Fibroblast of the aortic adventitia (primary cell): Measurements from ENCODE around the gene DRAM1. TPM values are rescaled to one million over a fixed set of nuclear protein-coding genes. Genes with fewer than 3 reads are reported as not detected.
"Not testable (repeated sequence)": the region's sequence is repeated elsewhere in the genome, so short reads cannot be mapped to it uniquely, and the experiment has no call there.

Source experiments
- DNase-seq: peaks from one replicate; pipeline ENCODE4 v3.0.0-alpha.2; 2010; ENCODE audit warnings: low read depth
- H3K4me3 ChIP-seq: 2 replicates; pipeline ENCODE4 v1.5.1; 2011; ENCODE audit warnings: low read depth, mild to moderate bottlenecking, control low read depth, low read length, moderate library complexity
- total RNA-seq: library from RNA; depleted of rRNA; stranded (reverse); fragments of >200 nt; gene quantifications from 2 replicates; pipeline ENCODE4 v1.2.3, GENCODE V29; 2012; ENCODE audit warnings: low replicate concordance
- TF ChIP-seq, protein P1 (sequence below): IDR thresholded peaks from 2 replicates; pipeline ENCODE4 v1.5.1; 2011; ENCODE audit warnings: mild to moderate bottlenecking, low read length, control low read depth, inconsistent platforms; ENCODE audit not compliant: insufficient read depth

DRAM1 gene
- total RNA-seq, 1 donor = 18.1 TPM

DNA sequence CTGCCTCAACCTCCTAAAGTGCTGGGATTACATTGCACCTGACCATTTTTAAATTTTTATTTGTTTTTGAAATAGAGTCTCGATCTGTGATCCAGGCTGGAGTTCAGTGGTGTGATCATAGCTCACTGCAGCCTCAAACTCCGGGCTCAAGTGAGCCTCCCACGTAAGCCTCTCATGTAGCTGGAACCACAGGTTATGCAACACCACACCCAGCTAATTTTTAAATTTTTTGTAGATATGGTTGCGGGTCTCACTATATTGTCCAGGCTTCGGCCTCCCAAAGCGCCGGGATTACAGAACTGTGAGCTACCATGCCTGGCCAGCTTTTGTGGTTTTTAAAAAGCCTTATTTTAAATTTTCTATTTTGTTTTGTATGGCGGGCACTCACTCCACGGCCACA is 2.2 kb upstream of the DRAM1 start:
- no peak for DNase-seq
- H3K4me3 ChIP-seq = no peak overlapping the region
- TF ChIP-seq, protein P1, sequence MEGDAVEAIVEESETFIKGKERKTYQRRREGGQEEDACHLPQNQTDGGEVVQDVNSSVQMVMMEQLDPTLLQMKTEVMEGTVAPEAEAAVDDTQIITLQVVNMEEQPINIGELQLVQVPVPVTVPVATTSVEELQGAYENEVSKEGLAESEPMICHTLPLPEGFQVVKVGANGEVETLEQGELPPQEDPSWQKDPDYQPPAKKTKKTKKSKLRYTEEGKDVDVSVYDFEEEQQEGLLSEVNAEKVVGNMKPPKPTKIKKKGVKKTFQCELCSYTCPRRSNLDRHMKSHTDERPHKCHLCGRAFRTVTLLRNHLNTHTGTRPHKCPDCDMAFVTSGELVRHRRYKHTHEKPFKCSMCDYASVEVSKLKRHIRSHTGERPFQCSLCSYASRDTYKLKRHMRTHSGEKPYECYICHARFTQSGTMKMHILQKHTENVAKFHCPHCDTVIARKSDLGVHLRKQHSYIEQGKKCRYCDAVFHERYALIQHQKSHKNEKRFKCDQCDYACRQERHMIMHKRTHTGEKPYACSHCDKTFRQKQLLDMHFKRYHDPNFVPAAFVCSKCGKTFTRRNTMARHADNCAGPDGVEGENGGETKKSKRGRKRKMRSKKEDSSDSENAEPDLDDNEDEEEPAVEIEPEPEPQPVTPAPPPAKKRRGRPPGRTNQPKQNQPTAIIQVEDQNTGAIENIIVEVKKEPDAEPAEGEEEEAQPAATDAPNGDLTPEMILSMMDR = no peak

DNA sequence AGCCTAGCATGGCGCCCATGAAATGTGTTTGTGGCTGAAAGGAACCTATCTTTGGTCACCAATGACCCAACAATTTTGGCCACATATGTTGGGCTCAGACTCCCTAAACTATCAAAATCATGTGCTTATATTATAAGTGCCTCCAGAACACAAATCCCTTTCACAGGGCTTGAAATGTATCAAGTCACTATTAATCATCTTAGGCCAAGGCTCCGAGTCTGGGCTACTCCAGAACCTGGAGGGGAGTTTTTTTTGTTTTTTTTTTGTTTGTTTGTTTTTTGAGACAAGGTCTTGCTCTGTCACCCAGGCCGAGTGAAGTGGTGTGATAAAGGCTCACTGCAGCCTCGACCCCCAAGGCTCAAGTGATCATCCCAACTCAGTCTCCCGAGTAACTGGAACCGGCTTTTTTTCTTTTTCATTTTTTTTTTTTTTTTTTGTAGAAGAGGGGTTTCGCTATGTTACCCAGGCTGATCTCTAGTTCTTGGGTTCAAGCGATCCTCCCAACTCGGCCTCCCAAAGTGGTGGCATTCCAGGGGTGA is 989 bp upstream of the DRAM1 start:
- TF ChIP-seq, protein P1 = no peak
- peak; percentile 27 for DNase-seq

DNA sequence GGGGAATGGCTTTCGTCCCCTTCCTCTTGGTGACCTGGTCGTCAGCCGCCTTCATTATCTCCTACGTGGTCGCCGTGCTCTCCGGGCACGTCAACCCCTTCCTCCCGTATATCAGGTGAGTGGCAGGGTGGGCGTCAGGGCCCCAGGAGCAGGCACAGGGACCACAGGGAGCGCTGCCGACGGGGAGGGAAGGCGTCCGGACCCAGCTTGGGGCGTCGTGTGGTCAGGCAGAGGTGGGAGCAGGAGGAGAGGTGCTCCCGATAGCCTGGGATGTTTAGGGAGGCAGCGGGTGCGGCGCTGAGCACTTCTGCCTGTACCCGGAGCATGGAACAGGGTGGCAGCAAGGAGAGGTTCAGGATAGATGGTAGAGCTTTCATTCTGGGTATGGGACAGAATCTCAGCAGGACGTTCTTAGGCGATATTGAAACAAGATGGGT is 444 bp downstream of the DRAM1 start:
- TF ChIP-seq, protein P1 = no peak
- DNase-seq = peak; percentile 31
- peak overlapping the region; percentile 95 for H3K4me3 ChIP-seq

More for the DNA sequence above, 989 bp upstream of the DRAM1 start:
- peak overlapping the region; percentile 95 for H3K4me3 ChIP-seq

DNA sequence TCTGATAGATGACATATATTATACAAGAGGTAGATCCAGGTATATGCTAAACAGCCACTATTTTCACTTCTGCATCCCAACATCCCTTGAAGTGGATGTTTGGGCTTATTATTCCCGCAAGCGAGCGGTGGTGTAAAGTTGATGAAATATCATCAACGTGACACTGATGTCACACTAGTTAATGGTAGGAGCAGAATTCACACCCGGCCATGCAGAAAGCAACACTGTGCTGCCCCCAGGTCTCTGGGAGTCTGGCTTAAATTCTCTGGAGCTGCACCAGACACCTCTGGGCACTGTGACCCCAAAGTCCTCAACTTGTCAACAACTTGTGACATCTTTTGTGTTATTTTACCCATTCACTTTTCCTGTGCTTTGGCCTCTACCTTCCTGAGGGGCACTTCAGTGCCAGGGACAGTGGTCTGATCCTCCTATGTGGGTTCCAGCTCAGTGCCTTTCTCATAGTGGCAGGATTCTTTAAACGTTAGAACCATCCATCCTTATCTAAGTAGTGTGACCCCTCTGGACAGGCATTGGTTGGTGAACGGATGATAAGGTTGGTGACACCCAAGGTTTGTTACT is 952 bp downstream of the DRAM1 start:
- TF ChIP-seq, protein P1 = no peak
- no peak for DNase-seq
- peak overlapping the region; percentile 95 for H3K4me3 ChIP-seq

DNA sequence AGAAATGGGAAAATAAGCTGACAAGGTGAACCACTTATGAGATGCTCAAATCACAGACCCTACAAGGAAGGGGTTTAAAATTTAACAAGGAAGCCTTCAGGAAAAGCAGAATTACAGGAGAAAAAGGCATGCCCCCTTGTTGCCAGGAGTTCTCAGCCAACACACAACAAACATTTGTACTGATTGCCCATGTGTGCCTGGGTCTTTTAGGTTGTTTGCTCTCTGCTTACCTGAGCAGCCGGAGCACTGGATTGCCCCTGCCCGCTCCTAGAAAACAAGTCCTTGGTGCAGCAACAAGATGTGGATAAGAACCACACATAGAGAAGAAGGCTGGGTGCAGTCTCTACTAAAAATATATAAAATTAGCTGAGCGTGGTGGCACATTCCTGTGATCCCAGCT is 3.4 kb downstream of the DRAM1 start:
- TF ChIP-seq, protein P1 = no peak
- no peak for DNase-seq
- H3K4me3 ChIP-seq = no peak overlapping the region

DNA sequence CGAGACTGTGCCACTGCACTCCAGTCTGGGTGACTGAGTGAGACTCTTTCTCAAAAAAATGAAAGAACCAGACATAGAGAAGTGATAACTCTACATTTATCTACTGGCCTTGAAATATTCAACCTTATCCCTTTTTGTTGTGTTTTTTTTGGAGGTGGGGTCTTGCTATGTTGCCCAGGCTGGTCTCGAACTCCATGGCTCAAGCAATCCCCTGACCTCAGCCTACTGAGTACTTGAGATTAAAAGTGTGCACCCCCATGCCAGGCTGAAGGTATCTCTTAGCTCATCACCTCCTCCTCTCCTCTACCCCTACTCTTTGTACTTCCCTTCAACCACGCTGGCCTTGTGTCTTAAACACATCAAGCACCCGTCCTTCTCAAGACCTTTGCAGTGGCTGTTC is 3.8 kb downstream of the DRAM1 start:
- no peak for DNase-seq
- H3K4me3 ChIP-seq = no peak overlapping the region
- TF ChIP-seq, protein P1 = no peak

DNA sequence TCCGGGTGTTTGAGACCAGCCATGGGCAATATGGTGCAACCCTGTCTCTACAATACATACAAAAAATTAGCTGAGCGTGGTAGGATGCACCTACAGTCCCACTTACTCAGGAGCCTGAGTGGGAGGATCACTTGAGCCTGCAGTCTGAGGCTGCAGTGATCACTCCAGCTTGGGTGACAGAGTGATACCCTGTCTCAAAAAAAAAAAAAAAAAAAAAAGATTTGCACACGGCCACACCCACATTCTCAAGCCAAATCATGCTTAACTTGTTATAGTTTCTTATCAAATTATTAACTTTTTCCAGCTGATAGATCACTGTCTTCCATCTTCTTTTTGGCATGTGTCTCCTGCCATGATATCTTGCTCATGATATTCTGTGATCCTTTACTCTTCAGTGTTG is 6.8 kb downstream of the DRAM1 start:
- H3K4me3 ChIP-seq = no peak overlapping the region
- TF ChIP-seq, protein P1 = no peak
- DNase-seq = no peak

DNA sequence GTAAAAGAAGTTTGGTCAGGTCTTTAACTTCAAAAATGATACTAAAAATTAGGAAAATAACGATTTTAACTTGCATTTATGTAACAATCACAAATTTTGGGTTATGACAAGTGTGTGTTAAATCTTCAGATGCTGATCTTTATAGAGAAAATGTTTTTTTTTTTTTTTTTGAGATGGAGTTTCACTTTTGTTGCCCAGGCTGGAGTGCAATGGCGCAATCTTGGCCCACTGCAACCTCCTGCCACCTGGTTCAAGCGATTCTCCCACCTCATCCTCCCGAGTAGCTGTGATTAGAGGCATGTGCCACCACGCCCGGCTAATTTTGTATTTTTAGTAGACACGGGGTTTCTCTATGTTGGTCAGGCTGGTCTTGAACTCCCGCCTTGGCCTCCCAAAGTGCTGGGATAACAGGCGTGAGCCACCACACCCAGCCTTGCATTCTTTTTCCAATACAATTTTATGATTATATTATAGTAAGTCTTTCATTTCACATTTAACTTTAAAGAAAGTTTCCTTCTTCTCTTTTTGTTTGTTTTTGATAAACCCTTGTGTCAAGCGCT is 7.5 kb downstream of the DRAM1 start:
- not testable (repeated sequence) for DNase-seq, H3K4me3 ChIP-seq
